CD1c-positive myeloid dendritic cell (primary cell): Measurements from ENCODE around the gene SUSD6.
A peak's percentile ranks its signal among the peaks of the same experiment; 100 is the strongest.
"Not testable (repeated sequence)": the region's sequence is repeated elsewhere in the genome, so short reads cannot be mapped to it uniquely, and the experiment has no call there.

ENCODE experiments used
- DNase-seq: peaks from one replicate; pipeline ENCODE4 v3.0.0-alpha.2; 2016; ENCODE audit errors: extremely low spot score

Gene SUSD6

DNA sequence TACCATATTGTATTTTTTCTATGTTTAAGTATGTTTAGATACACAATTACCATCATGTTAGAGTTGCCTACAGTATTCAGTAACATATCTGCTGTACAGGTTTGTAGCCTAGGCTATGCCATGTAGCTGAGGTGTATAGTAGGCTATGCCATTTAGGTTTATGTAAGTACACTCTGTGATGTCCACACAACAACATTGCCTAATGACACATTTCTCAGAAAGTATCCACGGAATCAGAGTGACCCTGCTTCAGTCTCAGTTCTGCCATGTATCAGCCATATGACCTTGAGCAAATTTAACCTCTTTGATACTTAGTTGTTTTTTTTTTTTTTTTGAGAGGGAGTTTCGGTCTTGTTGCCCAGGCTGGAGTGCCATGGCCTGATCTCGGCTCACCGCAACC is 12.7 kb downstream of the SUSD6 start:
- DNase-seq, result peak; percentile 78

GRCh38 chr14:69625299-69626131 is 14.1 kb downstream of the SUSD6 start:
- DNase-seq, result peak; percentile 94

DNA sequence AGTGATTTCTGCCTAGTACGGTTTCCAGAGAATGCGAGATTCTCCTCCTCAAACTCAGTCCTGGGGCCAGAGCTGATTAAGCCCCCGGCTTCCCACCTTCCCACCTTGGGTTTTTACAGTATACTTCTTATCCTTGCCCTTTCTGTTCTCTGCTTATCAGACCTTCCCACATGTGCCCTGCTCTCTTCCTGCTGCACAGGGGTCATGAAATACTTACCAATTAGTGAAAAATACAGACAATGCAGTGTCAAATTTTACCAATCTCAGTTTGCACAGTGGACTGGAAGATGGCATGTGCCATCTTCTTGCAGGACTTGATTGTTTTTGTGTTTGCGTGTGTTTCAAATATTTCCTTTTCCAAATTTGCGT is 14.7 kb downstream of the SUSD6 start:
- DNase-seq, result no peak

GRCh38 chr14:69629225-69630127 is 18.1 kb downstream of the SUSD6 start:
- DNase-seq, result no peak

- DNase-seq, result no peak
Measured at GRCh38 chr14:69630360-69630759, 19.0 kb downstream of the SUSD6 start.

- no peak for DNase-seq
Measured at GRCh38 chr14:69631509-69631908, 20.1 kb downstream of the SUSD6 start.

DNA sequence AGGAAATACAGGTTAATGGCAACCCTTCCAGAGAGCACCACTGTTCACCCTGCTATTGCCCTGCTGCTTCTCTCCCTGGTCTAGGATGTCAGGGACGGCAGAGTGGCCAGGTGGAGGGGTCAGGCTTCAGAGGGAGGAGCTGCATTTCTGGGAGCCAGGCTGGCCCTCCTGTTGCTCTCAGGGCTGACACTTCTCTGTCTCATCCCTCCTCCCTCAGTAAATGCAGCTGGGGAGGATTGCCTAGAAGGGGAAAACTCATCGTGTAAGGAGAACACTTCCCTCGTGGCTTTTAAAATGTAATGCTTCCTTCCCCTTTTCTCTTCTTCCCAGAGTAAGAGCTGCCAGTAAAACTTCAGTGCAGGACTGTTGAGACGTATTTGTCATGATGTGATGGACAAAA is 20.8 kb downstream of the SUSD6 start:
- DNase-seq, result peak; percentile 59

DNA sequence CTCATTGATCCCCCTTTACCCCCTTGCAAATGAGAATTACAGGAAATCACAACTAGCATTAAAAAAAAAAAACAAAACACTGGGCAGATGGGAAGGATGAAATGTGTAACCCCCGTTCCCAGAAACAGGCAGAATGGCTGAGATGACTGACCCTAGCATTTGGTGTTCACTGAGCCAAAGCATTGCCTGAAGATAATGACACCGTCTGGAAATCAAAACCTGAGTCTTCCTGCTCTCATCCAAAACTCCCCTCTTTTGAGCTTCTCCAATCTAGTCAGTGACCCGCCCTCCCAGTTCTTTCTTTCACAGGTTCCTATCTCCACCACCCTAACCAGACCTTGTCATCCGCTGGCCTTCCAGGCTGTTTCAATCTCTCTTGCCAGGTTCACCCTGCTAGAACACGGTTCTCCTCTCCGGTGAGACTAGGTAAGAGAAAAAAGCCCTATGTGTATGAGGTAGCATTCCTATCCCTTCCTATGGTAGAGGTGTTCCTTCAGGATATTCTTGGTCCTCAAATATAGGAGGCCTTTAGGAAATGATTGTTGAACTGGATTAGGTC is 21.3 kb downstream of the SUSD6 start:
- DNase-seq, result no peak

DNA sequence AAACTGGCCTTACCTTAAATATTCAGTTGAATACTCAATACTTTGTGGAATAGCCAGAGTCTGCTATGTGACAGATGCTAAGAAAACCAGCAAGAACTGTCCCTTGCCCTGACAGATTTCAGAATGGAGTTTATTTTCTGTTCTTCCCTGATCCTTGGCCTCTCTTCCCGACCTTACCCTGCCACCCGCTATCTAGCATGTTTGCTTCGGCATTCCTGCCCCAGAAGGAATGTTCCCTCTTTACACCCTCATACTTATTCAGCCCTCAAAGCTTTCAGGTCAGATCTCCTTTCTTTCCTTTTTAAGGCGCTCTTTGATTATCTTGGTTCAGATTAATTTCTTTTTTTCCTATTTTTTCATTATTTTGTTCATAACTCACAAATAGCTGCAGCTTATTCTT is 21.8 kb downstream of the SUSD6 start:
- no peak for DNase-seq

- DNase-seq, result peak; percentile 24
Measured at GRCh38 chr14:69635981-69636639, 24.7 kb downstream of the SUSD6 start.

GRCh38 chr14:69636718-69637480 is 25.5 kb downstream of the SUSD6 start:
- DNase-seq, result no peak

DNA sequence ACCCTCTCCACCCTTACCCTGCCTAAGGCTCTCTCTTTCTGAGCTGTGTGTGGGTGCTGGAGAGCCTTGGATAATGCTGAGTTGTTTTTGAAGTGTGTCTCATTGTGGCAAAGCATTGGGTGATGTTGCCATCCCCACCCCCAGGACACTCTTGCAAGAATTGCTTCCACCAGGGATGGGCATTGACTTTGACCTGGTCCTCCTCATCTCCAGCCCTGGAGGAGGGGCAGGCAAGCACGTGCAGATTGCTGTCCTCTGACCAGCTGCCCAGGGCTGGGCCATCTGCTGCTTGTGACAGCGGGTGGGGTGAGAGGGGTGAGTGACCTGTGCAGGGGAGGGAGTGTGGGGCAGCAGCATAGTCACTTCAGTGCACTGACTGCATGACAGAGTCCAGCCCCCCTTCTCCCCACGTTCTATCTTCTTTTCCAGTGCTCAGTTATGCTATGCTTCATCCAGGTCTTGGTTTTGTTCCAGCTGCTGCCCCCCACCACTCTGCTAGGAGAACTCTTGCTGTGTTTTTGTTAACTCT is 26.2 kb downstream of the SUSD6 start:
- peak; percentile 21 for DNase-seq

- DNase-seq, result no peak
Measured at GRCh38 chr14:69640931-69641330, 29.5 kb downstream of the SUSD6 start.

DNA sequence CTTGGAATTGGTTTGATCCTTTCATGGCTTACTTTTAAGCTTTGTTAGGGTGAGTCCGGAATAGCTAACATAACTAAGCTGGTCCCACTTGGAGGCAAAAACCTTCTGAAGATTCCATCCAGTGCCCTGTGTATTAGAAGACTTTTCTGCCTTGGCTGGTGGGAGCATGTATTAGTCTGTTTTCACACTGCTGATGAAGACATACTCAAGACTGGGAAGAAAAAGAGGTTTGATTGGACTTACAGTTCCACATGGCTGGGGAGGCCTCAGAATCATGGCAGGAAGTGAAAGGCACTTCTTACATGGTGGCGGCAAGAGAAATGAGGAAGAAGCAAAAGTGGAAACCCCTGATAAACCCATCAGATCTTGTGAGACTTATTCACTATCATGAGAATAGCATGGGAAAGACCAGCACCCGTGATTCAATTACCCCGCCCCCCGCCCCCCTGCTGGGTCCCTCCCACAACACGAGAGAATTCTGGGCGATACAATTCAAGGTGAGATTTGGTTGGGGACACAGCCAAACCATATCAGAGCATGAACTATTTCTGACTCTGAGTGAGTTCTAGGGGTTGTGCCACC is 30.9 kb downstream of the SUSD6 start:
- DNase-seq, result peak; percentile 51

DNA sequence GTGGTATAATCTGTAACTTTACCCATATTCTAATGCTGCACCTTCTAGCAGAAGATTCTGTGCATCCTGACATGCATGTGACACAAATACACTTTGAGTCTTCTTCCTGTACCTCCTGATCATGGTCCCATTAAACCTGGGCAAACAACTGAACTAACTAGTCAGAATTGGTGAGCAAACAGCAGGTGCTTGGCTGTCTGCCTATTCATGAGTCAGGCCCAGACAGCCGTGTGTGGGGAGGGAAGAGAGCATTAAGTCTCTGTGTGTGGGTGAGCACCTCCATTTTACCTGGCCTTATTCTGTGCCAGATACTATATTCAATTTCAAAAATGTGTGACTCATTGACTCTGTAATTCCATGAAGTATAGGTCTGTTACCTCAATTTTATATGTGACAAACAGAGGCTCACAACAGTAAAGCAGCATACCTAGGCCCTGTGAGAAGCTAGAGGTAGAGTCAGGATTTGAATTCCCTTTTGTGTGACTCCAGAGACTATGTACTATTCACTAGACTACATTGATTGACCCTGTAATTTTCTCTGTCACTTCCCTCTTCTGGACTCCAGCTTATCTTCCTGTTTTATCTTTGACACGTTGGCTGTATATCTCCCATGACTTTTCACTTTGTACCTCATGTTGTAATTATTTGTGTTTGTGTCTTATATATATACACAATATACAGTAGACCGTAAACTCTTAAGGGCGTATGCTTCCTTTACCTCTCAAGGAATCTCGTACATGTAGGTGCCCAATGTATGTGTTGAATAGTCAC is 32.2 kb downstream of the SUSD6 start:
- peak; percentile 76 for DNase-seq

- no peak for DNase-seq
Measured at GRCh38 chr14:69644814-69645213, 33.4 kb downstream of the SUSD6 start.

- no peak for DNase-seq
Measured at GRCh38 chr14:69647213-69647612, 35.8 kb downstream of the SUSD6 start.

DNA sequence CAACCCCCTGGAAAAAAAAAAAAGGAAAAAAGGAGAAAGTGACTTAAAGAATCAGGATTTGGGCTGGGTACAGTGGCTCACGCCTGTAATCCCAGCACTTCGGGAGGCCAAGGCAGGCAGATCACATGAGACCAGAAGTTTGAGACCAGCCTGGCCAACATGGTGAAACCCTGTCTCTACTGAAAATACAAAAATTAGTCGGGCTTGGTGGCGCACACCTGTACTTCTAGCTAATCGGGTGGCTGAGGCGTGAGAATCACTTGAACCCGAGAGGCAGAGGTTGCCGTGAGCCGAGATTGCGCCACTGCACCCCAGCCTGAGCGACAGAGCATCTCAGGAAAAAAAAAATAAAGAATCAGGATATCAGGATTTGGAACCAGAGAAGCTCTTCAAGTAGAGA is 36.2 kb downstream of the SUSD6 start:
- not testable (repeated sequence) for DNase-seq

- peak; percentile 26 for DNase-seq
Measured at GRCh38 chr14:69648480-69649451, 37.4 kb downstream of the SUSD6 start.
